HG03575 (cell line): ENCODE measurements around the gene ARFRP1.

Source experiments
- ATAC-seq: cut with Tn5 transposase; IDR thresholded peaks from one replicate; pipeline ENCODE4 v1.9.1; 2021; ENCODE audit not compliant: unreplicated experiment, insufficient number of reproducible peaks, low FRiP score; ENCODE audit errors: extremely low read depth

Gene ARFRP1

GRCh38 chr20:63744574-63745423 lies 37.0 kb upstream of the ARFRP1 start:
- ATAC-seq, result no peak

DNA sequence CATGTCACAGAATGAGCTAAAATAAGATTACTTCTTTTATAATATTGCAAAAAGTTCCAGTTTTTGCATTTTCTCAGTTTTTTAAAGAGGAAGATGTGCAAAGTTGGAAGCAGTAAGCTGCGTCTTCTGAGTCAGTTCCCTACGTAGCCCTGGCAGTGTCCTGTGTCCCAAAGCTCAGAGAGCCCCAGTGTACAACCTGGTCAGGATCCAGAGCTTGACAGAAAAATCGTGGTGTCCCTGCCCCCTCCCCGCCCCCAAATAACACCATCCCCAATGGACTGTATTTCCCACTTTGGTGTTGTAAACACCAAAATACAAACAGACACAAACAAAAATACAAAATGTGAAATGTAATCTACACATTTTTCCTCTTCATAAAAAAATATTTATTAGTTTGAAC lies 36.4 kb upstream of the ARFRP1 start:
- no peak for ATAC-seq

DNA sequence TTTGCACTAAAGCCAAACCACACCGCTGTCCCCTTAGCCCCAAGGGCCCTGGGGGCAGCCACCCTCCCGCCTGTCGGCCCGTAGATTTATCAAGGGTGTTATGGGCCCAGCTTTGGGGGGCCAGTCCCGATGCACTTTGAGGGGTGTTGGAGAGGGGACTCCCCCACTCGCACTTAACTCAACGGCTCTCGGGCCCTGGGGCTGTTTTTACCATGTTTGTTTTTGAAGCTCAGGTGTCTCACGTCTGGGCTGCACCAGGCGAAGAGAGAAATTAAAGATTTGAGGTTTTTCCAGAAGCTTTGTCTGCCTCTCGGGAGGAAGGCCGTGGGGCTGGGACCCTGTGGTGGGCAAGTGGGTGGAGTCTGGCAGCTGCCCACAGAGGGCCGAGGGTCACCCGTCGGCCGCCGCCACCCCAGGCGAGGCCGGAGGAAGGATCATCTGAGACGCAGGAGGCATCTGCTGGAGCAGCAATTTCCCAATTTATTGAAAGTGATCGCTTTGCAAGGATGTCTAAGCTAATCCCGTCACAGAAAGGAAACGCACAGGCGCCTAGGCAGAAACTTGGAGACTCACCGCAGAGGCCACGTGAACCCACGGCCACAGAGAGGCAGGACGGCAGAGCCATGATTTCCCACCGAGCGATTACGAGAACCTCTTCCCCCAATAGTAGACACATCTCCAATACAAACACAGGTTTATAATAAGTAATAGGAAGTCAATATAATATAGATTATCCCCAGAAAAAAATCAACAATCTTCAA lies 35.6 kb upstream of the ARFRP1 start:
- no peak for ATAC-seq

- no peak for ATAC-seq
Observed at GRCh38 chr20:63742381-63743024, 34.7 kb upstream of the ARFRP1 start.

- ATAC-seq, result no peak
Observed at GRCh38 chr20:63741676-63742380, 34.1 kb upstream of the ARFRP1 start.

- ATAC-seq, result no peak
Observed at GRCh38 chr20:63741354-63741675, 33.5 kb upstream of the ARFRP1 start.

DNA sequence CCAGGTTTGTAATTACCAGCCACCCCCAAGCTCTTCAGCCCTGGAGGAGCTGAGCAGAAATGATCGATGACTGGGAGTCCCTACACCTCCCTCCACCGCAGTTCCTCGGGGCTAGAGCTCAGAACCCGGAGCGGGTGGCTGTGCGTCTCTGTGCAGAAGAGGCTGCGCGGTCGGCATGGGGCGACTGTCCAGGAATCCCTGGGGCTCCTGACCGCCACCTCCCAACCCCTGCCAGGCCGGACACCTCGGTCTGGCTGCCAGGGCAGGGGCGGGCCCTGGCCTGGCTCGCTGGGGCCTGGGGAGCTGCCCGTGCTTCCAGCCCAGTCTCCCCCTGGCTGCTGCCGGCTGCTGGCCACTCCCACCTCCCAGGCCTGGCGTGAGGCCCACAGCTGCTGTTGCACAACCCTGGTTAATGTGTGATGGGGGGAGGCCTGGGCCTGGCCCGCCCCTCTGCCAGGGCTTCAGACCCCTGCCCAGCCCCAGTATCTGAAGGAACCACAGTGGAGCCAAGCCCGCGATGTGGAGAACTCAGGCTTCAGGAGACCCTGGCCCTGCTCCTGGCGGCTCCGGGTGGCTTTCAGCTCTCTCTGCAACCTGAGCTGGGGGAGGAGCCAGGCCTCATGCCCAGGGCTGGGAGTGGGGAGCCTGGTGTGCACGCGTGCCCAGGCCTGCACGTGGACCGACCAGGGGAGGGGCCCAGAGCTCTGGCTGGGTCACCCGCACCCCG lies 33.0 kb upstream of the ARFRP1 start:
- no peak for ATAC-seq

GRCh38 chr20:63740070-63740626 lies 32.4 kb upstream of the ARFRP1 start:
- ATAC-seq, result no peak

DNA sequence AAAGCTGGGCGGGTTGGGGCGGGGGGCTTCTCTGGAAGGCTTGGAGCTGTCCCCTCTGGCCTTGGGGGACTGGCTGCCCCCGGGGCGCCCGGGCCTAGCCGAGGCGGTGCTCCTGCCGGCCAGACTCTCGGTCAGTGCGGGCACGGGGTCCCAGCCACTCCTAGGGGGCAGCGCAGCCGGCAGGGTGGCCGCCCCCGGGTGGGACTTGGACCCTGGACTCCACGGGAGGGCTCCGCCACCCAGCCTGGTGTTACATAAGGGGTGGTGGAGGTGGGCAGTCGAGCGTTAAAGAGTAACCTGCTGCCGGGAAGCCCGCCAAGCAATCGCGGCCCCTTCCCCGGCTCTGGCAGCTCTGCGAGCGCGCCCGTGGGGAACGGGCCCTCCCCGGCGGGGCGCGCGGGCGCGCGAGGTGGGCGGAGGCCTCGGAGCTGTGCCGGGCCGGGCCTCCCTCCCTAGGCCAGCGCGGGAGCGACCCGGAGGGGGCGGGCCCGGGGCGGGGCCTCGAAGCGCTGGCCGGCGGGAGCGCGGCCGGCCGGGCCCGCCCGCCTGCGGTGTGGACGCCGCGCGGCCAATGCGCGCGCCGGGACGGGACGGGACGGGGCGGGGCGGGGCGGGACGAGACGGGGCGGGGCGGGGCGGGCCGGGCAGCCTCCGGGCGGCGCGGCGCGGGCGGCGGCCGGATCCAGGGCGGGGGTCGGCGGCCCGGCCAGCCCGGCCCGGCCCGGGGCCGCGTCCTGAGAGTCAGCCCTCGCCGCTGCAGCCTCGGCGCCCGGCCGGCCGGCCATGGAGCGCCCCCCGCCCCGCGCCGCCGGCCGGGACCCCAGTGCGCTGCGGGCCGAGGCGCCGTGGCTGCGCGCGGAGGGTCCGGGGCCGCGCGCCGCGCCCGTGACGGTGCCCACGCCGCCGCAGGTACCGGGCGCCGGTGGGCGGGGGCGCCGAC lies 31.6 kb upstream of the ARFRP1 start, which contains the start of gene SLC2A4RG:
SLC2A4RG (plus strand) TSS at position 647 of the 940 bp plus-strand sequence; CDS start at position 784, 137 bp downstream.
- no peak for ATAC-seq

- no peak for ATAC-seq
Observed at GRCh38 chr20:63738687-63739129, 30.9 kb upstream of the ARFRP1 start.

DNA sequence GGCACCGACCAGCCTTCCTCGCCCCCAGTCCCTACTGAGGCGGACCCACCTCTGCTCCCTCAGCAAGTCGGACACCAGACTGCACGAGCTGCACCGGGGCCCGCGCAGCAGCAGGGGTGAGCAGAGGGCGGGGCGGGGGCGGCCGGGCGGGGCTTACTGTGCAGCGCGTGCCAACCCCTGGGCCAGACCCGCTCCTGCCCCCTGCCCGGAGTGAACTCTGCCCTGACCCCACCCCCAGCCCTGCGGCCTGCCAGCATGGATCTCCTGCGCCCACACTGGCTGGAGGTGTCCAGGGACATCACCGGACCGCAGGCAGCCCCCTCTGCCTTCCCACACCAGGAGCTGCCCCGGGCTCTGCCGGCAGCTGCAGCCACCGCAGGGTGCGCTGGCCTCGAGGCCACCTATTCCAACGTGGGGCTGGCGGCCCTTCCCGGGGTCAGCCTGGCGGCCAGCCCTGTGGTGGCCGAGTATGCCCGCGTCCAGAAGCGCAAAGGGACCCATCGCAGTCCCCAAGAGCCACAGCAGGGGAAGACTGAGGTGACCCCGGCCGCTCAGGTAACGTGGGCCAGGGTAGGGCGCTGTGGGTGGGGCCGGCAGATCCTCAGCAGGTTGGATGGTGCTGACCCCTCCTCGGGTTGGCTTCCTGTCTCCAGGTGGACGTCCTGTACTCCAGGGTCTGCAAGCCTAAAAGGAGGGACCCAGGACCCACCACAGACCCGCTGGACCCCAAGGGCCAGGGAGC lies 30.3 kb upstream of the ARFRP1 start:
- ATAC-seq, result no peak

DNA sequence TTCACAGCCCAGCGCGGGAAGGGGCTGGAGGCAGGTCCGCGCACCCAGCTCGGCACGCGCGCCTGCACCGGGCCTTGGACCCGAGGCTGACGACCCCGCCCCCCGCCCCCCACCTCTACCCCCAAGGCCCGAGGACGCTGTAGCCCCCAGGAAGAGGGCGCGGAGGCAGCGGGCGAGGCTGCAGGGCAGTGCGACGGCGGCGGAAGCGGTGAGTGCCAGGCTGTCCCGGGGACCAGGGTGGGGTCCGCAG lies 29.8 kb upstream of the ARFRP1 start:
- ATAC-seq, result no peak

- no peak for ATAC-seq
Observed at GRCh38 chr20:63736893-63737694, 29.3 kb upstream of the ARFRP1 start.

DNA sequence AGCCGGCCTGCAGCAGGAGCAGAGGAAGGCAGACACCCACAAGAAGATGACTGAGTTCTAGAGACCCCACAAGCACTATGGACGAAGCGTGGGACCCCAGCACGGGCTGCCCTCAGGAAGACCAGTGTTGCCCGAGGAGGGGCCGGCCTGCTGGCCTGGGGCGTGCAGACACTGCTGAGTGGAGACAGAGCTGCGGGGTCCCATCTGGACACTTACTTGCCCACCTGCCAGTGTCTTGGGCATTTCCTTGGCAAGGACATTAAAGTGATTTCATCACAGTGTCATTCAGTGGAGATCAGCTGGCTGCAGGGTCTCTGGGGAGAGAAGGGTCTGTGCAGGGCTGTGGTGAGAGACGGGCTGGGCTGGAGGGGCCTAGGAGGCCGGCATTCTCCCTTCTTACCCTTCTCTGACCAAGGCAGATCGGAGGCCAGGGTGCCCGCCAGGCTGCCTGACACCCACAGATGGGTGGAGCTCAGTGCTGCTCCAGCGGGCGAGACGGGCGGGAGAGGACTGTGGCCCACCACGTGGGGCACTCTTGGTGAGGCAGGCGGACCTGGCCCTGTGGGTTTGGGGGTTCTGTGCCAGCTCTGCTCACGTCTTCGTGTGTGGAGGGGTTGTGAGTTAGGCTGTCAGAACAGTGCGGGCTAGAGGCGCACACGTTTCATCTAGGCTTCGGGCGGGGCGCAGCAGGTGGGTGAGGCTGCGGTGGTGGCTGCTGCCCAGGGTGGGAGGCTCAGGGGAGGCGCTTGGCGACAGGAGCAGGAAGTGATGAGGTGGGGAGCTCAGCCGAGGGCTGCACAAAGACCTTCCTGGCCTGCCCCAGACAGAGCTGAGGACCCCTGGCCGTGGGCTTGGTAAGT lies 28.3 kb upstream of the ARFRP1 start, which contains the start of gene LIME1:
LIME1 (plus strand) TSS at position 806 of the 860 bp plus-strand sequence. CDS start 886 bp downstream, outside the sequence.
- no peak for ATAC-seq
